Colonic mucosa (tissue), 4 donors: ENCODE measurements around the gene ACOXL. TPM values are rescaled to one million over a fixed set of nuclear protein-coding genes. Genes with fewer than 3 reads are reported as not detected.

Source experiments
- DNase-seq: peaks from one replicate; pipeline ENCODE4 v3.0.0-alpha.2; 2020
- H3K27ac ChIP-seq: fragments of 200-600 bp; one replicate; pipeline ENCODE4 v1.8.0; 2021
- H3K27me3 ChIP-seq: fragments of 200-600 bp; one replicate; pipeline ENCODE4 v1.8.0; 2021
- H3K36me3 ChIP-seq: fragments of 200-600 bp; one replicate; pipeline ENCODE4 v1.8.0; 2021
- H3K4me1 ChIP-seq: fragments of 200-600 bp; one replicate; pipeline ENCODE4 v1.8.0; 2021; ENCODE audit warnings: mild to moderate bottlenecking
- H3K4me3 ChIP-seq: fragments of 200-600 bp; one replicate; pipeline ENCODE4 v1.8.0; 2021
- H3K9ac ChIP-seq, 2 donors: one replicate each; pipeline ENCODE4 v1.7.0; 2013; ENCODE audit warnings: control low read depth in 2 of 2, low read depth in 2 of 2, low read length in 2 of 2
- H3K9me3 ChIP-seq: fragments of 200-600 bp; one replicate; pipeline ENCODE4 v1.8.0; 2021
- CTCF ChIP-seq: fragments of 200-600 bp; IDR thresholded peaks from one replicate; pipeline ENCODE4 v1.8.0; 2022; ENCODE audit warnings: antibody characterized with exemption, mild to moderate bottlenecking
- intact Hi-C: fragments of 100-400 bp; cut with DNase I; formaldehyde crosslinking; loops from one replicate; pipeline ENCODE4 v1.14.1; 2022
- total RNA-seq, 2 donors: library from RNA; stranded (reverse); fragmentation: NEBNext Ultra II Directional in 1 of 2; extraction: Animal tissue kit (Norgen Biotek cat#: 25700) in 1 of 2; gene quantifications; one replicate each; pipeline ENCODE4 v1.2.1, GENCODE V29; 2021
- donor health status: healthy.
- donor health status: DM: no; HTN: no; CAD: no.
- donor health status: DM: no; HTN: no; CAD: no.

Gene ACOXL
- total RNA-seq, 2 donors from 2014 or later, result 0.32 to 0.82 TPM

- Histone ChIP-seq H3K4me1 (no peaks in the 10 kb centered on the region), H3K9me3 (no peaks in the 10 kb centered on the region), H3K36me3 (no peaks in the 10 kb centered on the region), H3K4me3 (no peak overlapping the region), H3K27ac (no peak overlapping the region), H3K27me3 (no peaks in the 10 kb centered on the region), H3K9ac (no peak overlapping the region)
- TF ChIP-seq CTCF, result no peak
- no peak for DNase-seq
- intact Hi-C loops, result no loop called here
Measured at GRCh38 chr2:110836671-110837070, 104.3 kb downstream of the ACOXL start.

- Histone ChIP-seq H3K27ac (no peak overlapping the region), H3K36me3 (no peaks in the 10 kb centered on the region), H3K4me1 (no peaks in the 10 kb centered on the region), H3K27me3 (no peaks in the 10 kb centered on the region), H3K4me3 (no peak overlapping the region), H3K9me3 (no peaks in the 10 kb centered on the region), H3K9ac (no peak overlapping the region)
- intact Hi-C loops, result no loop called here
- TF ChIP-seq CTCF, result no peak
- DNase-seq, result no peak
Measured at GRCh38 chr2:110837446-110838409, 105.4 kb downstream of the ACOXL start.

GRCh38 chr2:110838657-110839384 is 106.4 kb downstream of the ACOXL start:
- intact Hi-C loops, result no loop called here
- Histone ChIP-seq H3K9ac (no peak overlapping the region), H3K36me3 (no peaks in the 10 kb centered on the region), H3K27me3 (no peaks in the 10 kb centered on the region), H3K9me3 (no peaks in the 10 kb centered on the region), H3K4me3 (no peak overlapping the region), H3K27ac (no peak overlapping the region), H3K4me1 (no peaks in the 10 kb centered on the region)
- no peak for DNase-seq
- no peak for TF ChIP-seq CTCF

DNA sequence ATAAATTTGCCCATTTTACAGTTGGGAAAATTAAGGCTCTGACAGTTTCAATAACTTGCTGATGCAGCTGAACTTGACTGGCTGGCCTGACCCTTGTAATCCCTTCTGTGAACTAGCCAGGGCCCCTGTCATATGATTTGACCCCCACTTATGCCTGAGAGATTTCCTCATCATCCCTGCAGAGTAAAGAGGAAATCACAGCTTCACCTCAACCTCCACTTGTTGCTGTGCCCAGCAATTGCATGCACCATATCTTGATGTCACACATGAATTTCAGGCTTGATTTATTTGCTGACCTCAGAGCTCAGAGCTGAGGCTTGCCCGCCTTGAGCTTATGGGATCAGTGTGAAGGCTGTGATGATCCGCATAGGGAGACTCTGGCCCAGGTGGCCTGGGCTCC is 108.1 kb downstream of the ACOXL start:
- no peaks in the 10 kb centered on the region for H3K9me3 ChIP-seq
- no peak overlapping the region for H3K27ac ChIP-seq
- TF ChIP-seq CTCF, result no peak
- no peaks in the 10 kb centered on the region for H3K27me3 ChIP-seq
- no peak for DNase-seq
- no peak overlapping the region for H3K9ac ChIP-seq
- H3K36me3 ChIP-seq, result no peaks in the 10 kb centered on the region
- intact Hi-C loops, result no loop called here
- no peaks in the 10 kb centered on the region for H3K4me1 ChIP-seq
- H3K4me3 ChIP-seq, result no peak overlapping the region

- H3K27me3 ChIP-seq, result no peaks in the 10 kb centered on the region
- H3K4me3 ChIP-seq, result no peak overlapping the region
- TF ChIP-seq CTCF, result no peak
- H3K9me3 ChIP-seq, result no peaks in the 10 kb centered on the region
- no peak overlapping the region for H3K9ac ChIP-seq
- no peak overlapping the region for H3K27ac ChIP-seq
- intact Hi-C loops, result no loop called here
- DNase-seq, result no peak
- no peaks in the 10 kb centered on the region for H3K36me3 ChIP-seq
- no peaks in the 10 kb centered on the region for H3K4me1 ChIP-seq
Measured at GRCh38 chr2:110842048-110842447, 109.7 kb downstream of the ACOXL start.
